ENCODE measurements around the gene CDK13.

CDK13 gene

DNA sequence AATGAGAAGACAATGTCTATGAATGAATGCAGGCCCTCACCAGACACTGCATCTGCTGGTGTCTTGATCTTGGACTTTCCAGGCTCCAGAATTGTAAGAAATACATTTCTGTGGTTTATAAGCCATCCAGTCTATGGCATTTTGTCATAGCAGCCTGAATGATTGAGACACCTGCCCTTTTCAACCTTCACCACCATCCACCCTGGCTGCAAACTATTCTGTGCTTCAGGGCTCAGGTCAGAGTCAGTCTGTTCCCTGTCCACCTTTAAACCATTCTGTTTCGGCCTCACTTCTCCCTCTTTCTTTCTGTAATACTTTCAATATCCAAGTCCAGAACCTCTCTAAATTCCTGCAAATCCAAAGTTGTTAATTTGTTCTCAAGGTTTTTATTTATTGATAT is 15.9 kb upstream of the CDK13 start:
- DNase-seq (ENCODE audit: extremely low read depth, low read depth) = no peak
- TF ChIP-seq CTCF (IDR thresholded peaks at IDR 0.05; ENCODE audit: low read depth, low read length) = no peak

- no peak for TF ChIP-seq CTCF (IDR thresholded peaks at IDR 0.05; ENCODE audit: low read depth, low read length)
- DNase-seq (ENCODE audit: extremely low read depth, low read depth) = no peak
Measured at GRCh38 chr7:39936761-39937160, 13.3 kb upstream of the CDK13 start.

DNA sequence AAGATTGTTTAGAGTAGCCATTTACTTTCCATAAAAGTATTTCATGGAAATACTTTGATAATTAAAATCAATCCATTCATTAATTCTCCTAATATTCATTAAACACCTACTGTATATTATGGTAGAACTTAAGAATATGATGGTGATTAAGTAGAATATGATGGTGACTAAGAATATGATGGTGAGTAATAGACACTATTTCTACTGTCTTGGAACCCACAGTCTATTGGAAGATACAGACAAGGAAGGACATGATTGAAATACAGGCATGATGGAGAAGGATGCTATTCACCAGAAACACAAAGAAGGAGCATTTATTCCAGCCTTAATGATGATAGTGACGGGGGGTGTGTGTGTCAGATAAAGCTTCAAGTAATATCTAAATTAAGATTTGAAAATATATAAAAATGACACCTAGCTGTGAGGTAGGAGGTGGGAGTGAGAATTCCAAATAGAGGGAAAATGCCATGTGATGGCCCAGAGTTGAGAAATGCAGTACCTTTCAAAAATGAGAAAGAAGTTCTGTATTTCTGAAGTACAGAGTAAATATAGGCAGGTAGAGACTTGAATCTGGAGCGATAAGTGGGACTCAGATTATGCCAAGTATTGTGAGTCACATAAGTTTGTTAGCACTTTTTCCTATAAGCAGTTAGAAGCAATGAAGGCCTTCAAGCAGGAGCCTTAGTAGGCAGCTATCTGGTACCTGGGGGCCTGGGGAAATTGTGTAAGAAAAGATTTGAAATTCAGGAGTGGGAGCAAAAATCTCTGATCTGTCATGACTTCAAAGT is 12.5 kb upstream of the CDK13 start:
- no peak for TF ChIP-seq CTCF (IDR thresholded peaks at IDR 0.05; ENCODE audit: low read depth, low read length)
- DNase-seq (ENCODE audit: extremely low read depth, low read depth) = no peak

DNA sequence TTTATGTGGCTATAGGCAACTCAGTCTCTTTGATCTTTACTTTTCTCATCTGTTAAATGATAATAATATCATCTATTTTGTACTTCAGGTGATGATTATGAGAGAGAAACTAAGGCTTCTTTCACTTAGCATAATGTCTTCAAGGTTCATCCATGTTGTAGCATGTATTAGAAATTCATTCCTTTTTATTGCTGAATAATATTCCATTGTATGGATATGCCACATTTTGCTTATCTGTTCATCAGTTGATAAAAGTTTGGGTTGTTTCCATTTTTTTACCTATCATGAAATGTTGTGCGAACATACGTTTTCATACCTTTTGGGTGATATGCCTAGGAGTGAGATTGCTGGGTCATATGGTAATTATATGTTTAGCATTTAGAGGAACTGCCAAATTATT is 7.2 kb upstream of the CDK13 start:
- no peak for DNase-seq (ENCODE audit: extremely low read depth, low read depth)
- TF ChIP-seq CTCF (IDR thresholded peaks at IDR 0.05; ENCODE audit: low read depth, low read length) = no peak

DNA sequence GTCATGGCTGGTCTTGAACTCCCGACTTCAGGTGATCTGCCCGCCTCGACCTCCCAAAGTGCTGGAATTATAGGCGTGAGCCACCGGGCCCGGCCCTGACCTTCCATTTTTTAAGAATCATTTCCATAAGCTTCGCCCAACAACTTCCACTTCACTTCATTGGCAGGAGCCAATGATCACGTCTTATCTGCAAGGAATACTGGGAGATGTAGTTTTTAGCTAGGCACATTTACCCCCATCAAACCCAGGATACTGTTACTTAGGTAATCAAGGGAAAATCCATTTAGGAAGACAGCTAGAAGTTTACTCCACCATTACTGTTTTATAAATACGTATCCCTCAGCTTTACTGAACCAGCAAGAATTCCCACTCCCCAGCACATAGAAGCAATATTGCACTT is 3.4 kb upstream of the CDK13 start:
- no peak for DNase-seq (ENCODE audit: extremely low read depth, low read depth)
- no peak for TF ChIP-seq CTCF (IDR thresholded peaks at IDR 0.05; ENCODE audit: low read depth, low read length)

- DNase-seq (ENCODE audit: extremely low read depth, low read depth) = no peak
- no peak for TF ChIP-seq CTCF (IDR thresholded peaks at IDR 0.05; ENCODE audit: low read depth, low read length)
Measured at GRCh38 chr7:39948375-39948955, 1.6 kb upstream of the CDK13 start.

All from AG09319 (cell line).